Activated naive CD4-positive, alpha-beta T cell treated with anti-CD3 and anti-CD28 coated beads, Interleukin-2, amount 50 U/mL, for 72 hours (primary cell): ENCODE measurements around the gene CAPN2. TPM values are rescaled to one million over a fixed set of nuclear protein-coding genes. Genes with fewer than 3 reads are reported as not detected.
"Not testable (repeated sequence)": the region's sequence is repeated elsewhere in the genome, so short reads cannot be mapped to it uniquely, and the experiment has no call there.

ENCODE experiments used
- ATAC-seq, 2 donors: fragments of 150-1000 bp; cut with Tn5 transposase; 2 replicates each; pipeline ENCODE4 v1.10.0; 2021; ENCODE audit warnings: mild to moderate bottlenecking in 2 of 2, moderate library complexity in 2 of 2
- DNase-seq, 2 donors: peaks; one replicate each; pipeline ENCODE4 v3.0.0; 2021 to 2022; ENCODE audit warnings: low spot score in 2 of 2
- H3K27ac Mint-ChIP-seq, 2 donors: one replicate each; pipeline ENCODE4 v1.8.0; 2022; ENCODE audit warnings: mild to moderate bottlenecking in 2 of 2, mixed read lengths in 2 of 2
- H3K36me3 Mint-ChIP-seq, 2 donors: one replicate each; pipeline ENCODE4 v1.8.0; 2022; ENCODE audit warnings: mixed read lengths in 2 of 2
- H3K9me3 Mint-ChIP-seq, 2 donors: one replicate each; pipeline ENCODE4 v1.8.0; 2022; ENCODE audit warnings: mixed read lengths in 2 of 2
- total RNA-seq, 2 donors: library from RNA; stranded (reverse); gene quantifications; one replicate each; pipeline ENCODE4 v1.2.3, GENCODE V29; 2022

The CAPN2 gene
- total RNA-seq, 2 donors from 2014 or later = 7.0 to 36.8 TPM

DNA sequence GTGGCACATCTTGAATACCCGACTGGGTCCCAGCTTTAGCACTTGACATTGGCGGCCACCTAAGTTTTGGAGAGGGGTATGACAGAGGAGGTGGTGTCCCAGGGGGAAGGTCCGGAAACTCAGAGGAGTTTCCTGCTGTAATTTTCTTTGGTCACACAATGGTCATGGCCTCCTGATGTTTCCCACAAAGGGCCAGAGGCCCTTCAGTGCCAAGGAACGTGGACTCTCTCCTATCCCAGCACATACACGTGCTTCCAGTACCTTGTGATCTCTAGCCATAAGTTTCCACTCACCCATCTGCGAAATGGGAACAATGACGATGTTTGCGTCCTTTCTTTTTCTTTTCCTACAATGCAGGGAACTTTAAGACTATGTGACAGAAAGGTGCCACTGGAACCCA lies 13.2 kb downstream of the CAPN2 start:
- ATAC-seq (no peak), DNase-seq (no peak)
- peaks cover 11 to 39% of the 10 kb centered on the region in 2 donors for H3K36me3 Mint-ChIP-seq
- peaks cover 0 to 4% of the 10 kb centered on the region in 2 donors for H3K9me3 Mint-ChIP-seq
- H3K27ac Mint-ChIP-seq = peak overlapping the region in 1 of 2 donors; percentile 91

DNA sequence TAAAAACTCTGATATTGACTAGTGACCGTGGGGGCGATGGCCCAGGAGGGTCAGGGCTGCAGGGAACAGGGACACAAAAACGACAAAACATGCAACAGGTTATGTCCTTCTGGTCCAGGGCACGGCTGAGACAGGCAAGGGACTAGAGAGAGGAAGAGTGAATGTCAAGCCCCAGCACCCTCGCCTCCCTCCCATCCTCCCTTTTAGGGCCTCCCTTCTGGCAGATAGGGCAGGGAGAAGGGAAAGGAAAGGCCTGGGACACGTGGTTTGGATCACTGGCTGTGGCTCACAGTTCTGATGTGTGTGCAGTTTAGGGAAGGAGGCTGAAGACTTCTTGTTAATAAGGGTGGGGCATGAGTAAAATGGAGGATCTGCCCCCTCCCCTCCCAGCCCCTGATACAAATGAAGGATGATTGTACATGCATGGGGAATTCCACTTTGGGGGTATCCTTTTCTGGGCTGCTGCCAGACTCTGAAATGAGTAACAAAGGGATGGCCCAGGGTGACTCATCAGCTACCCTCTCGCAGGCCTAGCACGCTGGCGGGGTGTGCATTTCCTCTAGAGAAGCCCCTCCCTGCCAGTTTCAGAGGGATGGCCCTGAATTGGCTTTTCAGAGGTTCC lies 14.2 kb downstream of the CAPN2 start:
- peak; percentile 98 for ATAC-seq
- Mint-ChIP-seq H3K36me3 (peaks cover 6 to 39% of the 10 kb centered on the region in 2 donors), H3K27ac (peak overlapping the region; percentile 64 to 91), H3K9me3 (peaks cover 0 to 4% of the 10 kb centered on the region in 2 donors)
- peak; percentile 85 to 87 for DNase-seq

DNA sequence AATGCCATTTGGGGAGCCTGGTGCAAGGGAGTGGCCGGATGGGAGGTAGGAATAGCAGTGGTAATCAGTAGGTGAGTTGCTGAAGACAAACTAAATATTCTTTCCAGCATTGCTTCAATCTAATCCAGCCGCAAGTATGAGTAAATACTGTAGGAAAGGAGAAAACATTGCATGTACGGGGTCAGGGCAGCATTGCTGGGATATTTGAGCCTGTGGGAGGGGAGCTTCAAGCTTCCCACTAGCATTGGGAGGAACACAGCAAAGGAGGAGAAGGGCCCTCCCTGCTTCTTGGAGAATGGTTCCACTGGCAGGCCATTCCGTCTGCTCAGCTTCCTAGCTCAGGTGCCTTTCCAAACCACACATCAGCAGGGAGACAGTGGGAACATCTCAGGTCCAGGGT lies 15.2 kb downstream of the CAPN2 start:
- H3K27ac Mint-ChIP-seq = peak overlapping the region; percentile 29 to 64
- no peak for DNase-seq
- H3K9me3 Mint-ChIP-seq = peaks cover 0 to 4% of the 10 kb centered on the region in 2 donors
- ATAC-seq = no peak
- H3K36me3 Mint-ChIP-seq = peaks cover 6 to 39% of the 10 kb centered on the region in 2 donors

DNA sequence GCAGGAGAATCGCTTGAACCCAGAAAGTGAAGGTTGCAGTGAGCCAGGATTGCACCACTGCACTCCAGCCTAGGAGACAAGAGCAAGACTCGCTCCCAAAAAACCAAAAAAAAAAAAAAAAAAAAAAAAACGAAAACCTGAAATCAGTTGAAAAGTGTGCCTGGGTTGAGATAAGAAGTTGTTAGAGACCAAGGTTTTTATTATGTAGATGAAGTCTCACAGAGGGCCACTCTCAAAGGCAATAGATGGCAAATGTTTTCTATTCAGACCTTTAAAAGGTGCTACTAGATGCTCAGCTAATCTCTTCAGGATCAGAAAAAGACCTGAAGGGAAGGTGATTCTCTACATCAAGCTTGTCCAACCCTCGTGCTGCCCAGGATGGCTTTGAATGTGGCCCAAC lies 17.6 kb downstream of the CAPN2 start:
- DNase-seq (no peak), ATAC-seq (no peak)
- Mint-ChIP-seq H3K9me3 (peaks cover 0 to 4% of the 10 kb centered on the region in 2 donors), H3K27ac (no peak overlapping the region), H3K36me3 (peaks cover 6 to 25% of the 10 kb centered on the region in 2 donors)

DNA sequence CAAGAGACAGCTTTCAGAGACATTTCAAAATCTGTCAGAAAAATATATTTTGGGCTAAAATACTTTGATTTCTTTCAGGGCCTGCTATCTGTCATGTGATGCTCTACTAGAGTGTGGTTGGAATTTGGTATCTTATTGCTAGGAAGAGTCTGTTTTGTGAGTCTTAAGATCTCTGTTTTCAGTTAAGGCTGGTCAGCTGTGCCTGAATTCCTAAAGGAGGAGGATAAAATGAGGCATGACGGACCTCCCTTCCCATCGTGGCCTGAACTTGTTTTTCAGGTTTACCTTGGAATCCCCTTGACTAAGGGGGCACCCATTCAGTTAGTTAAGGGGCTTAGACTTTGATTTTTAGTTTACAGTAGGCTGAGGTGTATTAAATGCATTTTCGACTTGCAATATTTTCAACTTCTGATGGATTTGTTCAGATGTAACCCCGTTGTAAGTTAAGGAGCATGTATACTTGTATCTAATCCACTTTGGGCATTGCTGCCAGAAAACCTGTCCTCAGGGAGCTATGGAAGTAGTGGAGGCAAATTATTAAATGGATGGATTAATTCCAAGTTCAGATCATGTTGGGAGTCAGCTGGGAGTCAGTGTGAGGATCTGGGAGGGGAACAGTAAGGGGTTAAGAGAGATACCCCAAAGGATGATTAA lies 18.3 kb downstream of the CAPN2 start:
- no peak overlapping the region for H3K27ac Mint-ChIP-seq

DNA sequence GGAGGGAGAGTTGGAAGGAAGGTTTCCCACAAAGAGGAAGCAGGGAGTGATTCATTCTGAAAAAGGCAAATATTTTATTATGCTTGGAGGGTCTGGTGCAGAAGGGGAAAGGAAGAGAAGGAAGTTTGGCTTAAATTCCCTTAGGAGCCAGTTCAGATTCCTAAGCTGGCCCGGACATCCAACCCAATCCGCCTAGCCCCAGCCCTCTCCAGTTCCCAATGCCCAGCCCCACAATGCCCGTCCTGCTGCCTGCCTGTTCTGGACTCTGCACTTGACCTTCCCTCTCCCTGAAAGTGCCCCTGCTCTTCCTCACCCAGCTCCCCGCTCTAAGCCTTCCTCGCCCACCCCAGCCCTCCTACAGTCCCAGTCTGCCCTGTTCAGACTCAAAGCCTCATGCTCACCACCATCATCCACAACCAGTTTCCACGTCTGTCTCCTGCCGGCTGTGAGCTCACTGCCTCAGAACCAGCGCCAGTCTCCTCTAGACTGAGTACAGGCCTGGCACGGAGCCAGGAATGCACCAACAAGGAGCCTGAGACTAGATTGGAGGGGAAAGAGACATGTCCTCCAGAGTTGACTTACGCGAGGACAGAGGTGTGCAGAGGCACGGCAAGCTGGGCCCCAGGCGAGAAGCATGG lies 18.9 kb downstream of the CAPN2 start:
- DNase-seq = no peak
- H3K27ac Mint-ChIP-seq = peak overlapping the region in 1 of 2 donors; percentile 73

More for the DNA sequence above, 18.3 kb downstream of the CAPN2 start:
- DNase-seq = no peak
- Mint-ChIP-seq H3K36me3 (peaks cover 6 to 25% of the 10 kb centered on the region in 2 donors), H3K9me3 (peaks cover 0 to 4% of the 10 kb centered on the region in 2 donors)
- ATAC-seq = no peak

DNA sequence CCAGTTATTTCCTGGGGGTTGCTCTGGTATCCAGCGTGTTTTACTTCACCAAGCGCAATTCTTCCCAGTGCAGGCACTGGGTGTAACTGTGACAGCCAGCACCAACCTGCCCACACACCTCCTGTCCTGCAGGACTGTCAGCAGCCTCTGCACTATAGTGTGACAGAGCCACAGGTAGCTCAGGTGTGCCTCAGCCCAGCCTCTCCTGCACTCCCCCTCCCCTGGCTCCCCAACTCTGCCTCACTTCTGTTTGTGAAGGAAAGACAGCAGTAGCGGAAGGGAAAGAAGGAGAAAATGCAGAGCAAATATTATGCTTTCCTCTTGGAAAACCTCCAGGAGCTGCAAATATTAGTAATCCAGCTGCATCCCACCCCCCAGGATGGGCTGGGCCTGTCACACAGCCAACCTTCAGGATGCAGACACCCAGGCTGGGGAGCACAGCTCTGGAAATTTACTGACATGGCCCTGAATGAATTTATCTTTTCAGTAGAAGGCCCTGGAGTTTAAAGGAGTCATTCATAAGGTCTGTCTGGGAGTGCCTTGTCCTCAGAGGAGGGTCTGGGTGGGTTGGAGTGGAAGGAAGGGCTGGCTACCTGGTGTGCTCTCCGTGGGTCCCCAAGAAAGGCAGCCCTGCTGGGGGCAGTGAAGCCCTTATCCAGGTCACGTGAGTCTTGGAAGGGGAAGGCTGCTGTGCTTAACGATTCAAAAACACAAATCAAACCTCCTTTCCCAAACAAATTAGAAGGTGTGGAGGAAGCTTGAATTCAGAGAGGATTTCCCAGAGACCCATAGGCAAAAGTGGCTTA lies 20.9 kb downstream of the CAPN2 start:
- DNase-seq (no peak), ATAC-seq (no peak)
- Mint-ChIP-seq H3K27ac (no peak overlapping the region), H3K9me3 (peaks cover 0 to 2% of the 10 kb centered on the region in 2 donors), H3K36me3 (peaks cover 6 to 12% of the 10 kb centered on the region in 2 donors)

More for the DNA sequence above, 18.9 kb downstream of the CAPN2 start:
- peaks cover 6 to 25% of the 10 kb centered on the region in 2 donors for H3K36me3 Mint-ChIP-seq
- no peak for ATAC-seq
- peaks cover 0 to 4% of the 10 kb centered on the region in 2 donors for H3K9me3 Mint-ChIP-seq

DNA sequence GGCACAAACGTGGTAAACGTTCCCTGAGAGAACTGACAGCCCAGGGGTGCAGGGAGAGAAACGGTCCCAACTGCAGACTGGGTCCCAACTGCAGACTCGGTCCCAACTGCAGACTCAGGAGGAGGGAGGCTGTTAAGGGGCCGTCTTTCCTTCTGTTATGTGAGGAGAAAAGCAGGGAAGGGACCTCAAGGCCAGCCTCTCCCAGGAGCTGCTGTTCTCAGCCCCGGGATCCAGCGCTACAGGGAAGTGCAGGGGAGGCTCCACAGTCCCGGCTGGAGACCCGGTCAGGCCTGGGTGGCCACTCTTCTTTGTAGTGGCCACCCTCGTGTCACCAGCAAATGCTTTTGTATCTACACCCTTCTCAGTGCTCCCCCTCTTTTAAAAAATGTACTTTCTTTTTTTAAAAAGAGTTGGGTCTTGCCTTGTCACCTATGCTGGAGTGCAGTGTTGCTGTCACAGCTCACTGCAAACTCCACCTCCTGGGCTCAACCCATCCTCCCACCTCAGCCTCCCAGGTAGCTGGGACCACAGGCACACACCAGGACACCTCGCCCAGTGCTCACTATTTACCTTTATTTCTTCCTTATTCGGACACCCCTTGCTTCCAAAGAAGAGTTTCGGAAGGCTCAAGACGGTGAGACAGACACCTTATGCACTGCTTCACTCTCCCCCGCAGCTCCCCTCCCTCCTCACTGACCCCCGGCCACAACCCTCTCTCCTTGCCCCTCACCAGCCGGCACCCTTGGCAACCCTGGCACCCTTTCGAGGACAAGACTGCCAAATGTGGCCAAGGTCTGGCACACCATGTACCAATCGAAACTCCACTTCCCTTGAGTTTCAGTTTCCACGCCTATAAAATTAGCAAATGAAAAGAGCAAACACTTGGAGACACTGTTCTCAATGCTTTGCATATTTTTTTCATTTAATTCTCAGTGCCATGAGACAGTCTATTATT lies 21.8 kb downstream of the CAPN2 start:
- Mint-ChIP-seq H3K27ac (peak overlapping the region; percentile 55 to 70), H3K9me3 (no peaks in the 10 kb centered on the region), H3K36me3 (peaks cover 2 to 3% of the 10 kb centered on the region in 2 donors)
- DNase-seq = no peak
- no peak for ATAC-seq

- H3K36me3 Mint-ChIP-seq, H3K27ac Mint-ChIP-seq, ATAC-seq, H3K9me3 Mint-ChIP-seq, DNase-seq: not testable (repeated sequence)
Measured at GRCh38 chr1:223736638-223737037, 24.3 kb downstream of the CAPN2 start.

- DNase-seq (no peak), ATAC-seq (no peak)
- H3K27ac Mint-ChIP-seq = no peak overlapping the region
- H3K9me3 Mint-ChIP-seq = no peaks in the 10 kb centered on the region
- H3K36me3 Mint-ChIP-seq = no peaks in the 10 kb centered on the region
Measured at GRCh38 chr1:223737342-223737741, 25.0 kb downstream of the CAPN2 start.

- no peak for ATAC-seq
- H3K27ac Mint-ChIP-seq = no peak overlapping the region
- no peaks in the 10 kb centered on the region for H3K9me3 Mint-ChIP-seq
- H3K36me3 Mint-ChIP-seq = no peaks in the 10 kb centered on the region
- no peak for DNase-seq
Measured at GRCh38 chr1:223738465-223739365, 26.4 kb downstream of the CAPN2 start.

DNA sequence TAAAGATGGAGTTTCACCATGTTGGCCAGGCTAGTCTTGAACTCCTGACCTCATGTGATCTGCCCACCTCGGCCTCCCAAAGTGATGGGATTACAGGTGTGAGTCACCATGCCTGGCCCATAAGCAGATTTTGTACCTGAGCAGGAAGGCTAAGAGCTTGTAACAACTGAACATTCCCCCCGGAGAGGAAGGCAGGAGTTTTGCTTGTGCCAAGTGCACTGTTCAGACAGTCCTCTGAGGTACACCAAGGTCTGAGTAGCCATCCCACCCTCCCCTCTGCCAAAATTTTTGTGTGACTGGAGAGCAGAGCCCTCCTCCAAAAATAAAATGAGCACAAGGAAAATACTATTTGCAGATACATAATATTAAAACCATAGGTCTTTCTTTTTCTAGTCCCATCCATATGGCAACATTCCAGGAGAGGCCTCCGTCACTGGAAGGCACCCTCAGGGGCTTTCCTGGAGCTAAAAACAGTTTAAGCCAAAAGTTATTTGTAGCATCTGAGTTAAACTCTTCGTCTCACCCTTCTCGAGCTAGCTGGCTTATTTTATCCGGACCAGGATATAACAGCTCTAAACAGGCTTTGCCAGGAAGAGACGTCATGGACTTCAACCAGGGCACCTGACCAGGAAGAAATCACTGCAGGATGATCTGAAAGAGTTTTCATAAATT lies 27.2 kb downstream of the CAPN2 start:
- H3K36me3 Mint-ChIP-seq = no peaks in the 10 kb centered on the region
- no peak for ATAC-seq
- no peaks in the 10 kb centered on the region for H3K9me3 Mint-ChIP-seq
- DNase-seq = no peak
- H3K27ac Mint-ChIP-seq = no peak overlapping the region

- H3K9me3 Mint-ChIP-seq, H3K36me3 Mint-ChIP-seq, DNase-seq, ATAC-seq, H3K27ac Mint-ChIP-seq: not testable (repeated sequence)
Measured at GRCh38 chr1:223740038-223740736, 27.8 kb downstream of the CAPN2 start.

- no peak for ATAC-seq
- DNase-seq = no peak
- H3K36me3 Mint-ChIP-seq = no peaks in the 10 kb centered on the region
- no peaks in the 10 kb centered on the region for H3K9me3 Mint-ChIP-seq
- peak overlapping the region in 1 of 2 donors; percentile 69 for H3K27ac Mint-ChIP-seq
Measured at GRCh38 chr1:223741861-223742260, 29.5 kb downstream of the CAPN2 start.
